Panc1 (cell line): ENCODE data around the gene FAF2. TPM values are rescaled to one million over a fixed set of nuclear protein-coding genes. Genes with fewer than 3 reads are reported as not detected.

Experiments
- ATAC-seq: fragments of 200-7000 bp; cut with Tn5 transposase; 2 replicates; pipeline ENCODE4 v1.9.1; 2020; ENCODE audit warnings: mild to moderate bottlenecking, moderate library complexity
- BruUV-seq: library from RNA; stranded (reverse); fragments of 400-500 nt; replicated peaks from 2 replicates; lab custom pipeline; 2021; lab: Mats Ljungman, UMichigan
- CTCF ChIA-PET: fragments of 300-600 bp; sonication (Branson Sonifier 250); formaldehyde crosslinking; loops from one replicate; lab custom pipeline; 2022; ENCODE audit warnings: antibody characterized with exemption; lab: Charles Lee
- POLR2A ChIA-PET: fragments of 300-600 bp; sonication (Branson Sonifier 250); formaldehyde crosslinking; loops from one replicate; lab custom pipeline; 2022; ENCODE audit warnings: antibody characterized with exemption; lab: Charles Lee
- DNase-seq: peaks from one replicate; pipeline ENCODE4 v3.0.0-alpha.2; 2010; ENCODE audit warnings: low read depth, low spot score
- H3K27ac ChIP-seq: 2 replicates; pipeline ENCODE4 v1.5.1; 2011; ENCODE audit warnings: mild to moderate bottlenecking, low read length, inconsistent platforms
- H3K27me3 ChIP-seq: fragments of 200-500 bp; sonication (Bioruptor generic); 2 replicates; pipeline ENCODE4 v1.6.0; 2014; ENCODE audit warnings: low read length, inconsistent platforms; ENCODE audit not compliant: control insufficient read depth, insufficient read depth
- H3K36me3 ChIP-seq: fragments of 200-500 bp; sonication (Bioruptor generic); 2 replicates; pipeline ENCODE4 v1.5.1; 2014; ENCODE audit warnings: inconsistent platforms, mild to moderate bottlenecking, low read length, moderate library complexity; ENCODE audit not compliant: control insufficient read depth, insufficient read depth
- H3K4me1 ChIP-seq: 2 replicates; pipeline ENCODE4 v1.5.1; 2011; ENCODE audit warnings: inconsistent platforms, mild to moderate bottlenecking, low read length, moderate library complexity; ENCODE audit not compliant: control insufficient read depth, insufficient read depth
- H3K4me3 ChIP-seq, 2 experiments: 2 replicates each; pipeline ENCODE4 v1.5.1; 2011 to 2012; ENCODE audit warnings: low read depth in 2 of 2, low read length in 2 of 2, mild to moderate bottlenecking in 2 of 2, inconsistent platforms in 1 of 2, moderate library complexity in 1 of 2
- H3K9me3 ChIP-seq: fragments of 200-500 bp; sonication (Bioruptor generic); 2 replicates; pipeline ENCODE4 v1.5.1; 2014; ENCODE audit warnings: low read depth, mild to moderate bottlenecking, inconsistent platforms, low read length, moderate library complexity; ENCODE audit not compliant: control insufficient read depth, insufficient read depth
- CTCF ChIP-seq: fragments of 450-650 bp; IDR thresholded peaks from 2 replicates; pipeline ENCODE4 v1.5.1; 2017; ENCODE audit warnings: mild to moderate bottlenecking
- POLR2AphosphoS5 ChIP-seq: IDR thresholded peaks from 2 replicates; pipeline ENCODE4 v1.6.1; 2012; ENCODE audit warnings: mild to moderate bottlenecking, low read depth, low read length, moderate library complexity
- REST ChIP-seq, 2 experiments: IDR thresholded peaks; 2 replicates each; pipeline ENCODE4 v1.6.1; 2011 to 2012; ENCODE audit warnings: low read depth in 2 of 2, control low read depth in 1 of 2, low read length in 1 of 2, mild to moderate bottlenecking in 1 of 2, moderate library complexity in 1 of 2; ENCODE audit not compliant: insufficient read depth in 1 of 2
- SIN3A ChIP-seq: IDR thresholded peaks from 2 replicates; pipeline ENCODE4 v1.6.1; 2012; ENCODE audit warnings: low read depth, mild to moderate bottlenecking, low read length, moderate library complexity, borderline replicate concordance; ENCODE audit not compliant: insufficient read depth
- TCF7L2 ChIP-seq: IDR thresholded peaks from 2 replicates; pipeline ENCODE4 v1.6.1; 2011; ENCODE audit warnings: mild to moderate bottlenecking, low read depth, low read length, inconsistent platforms
- in situ Hi-C: cut with HindIII; loops from 2 replicates; pipeline ENCODE4 v1.10.0; 2016; ENCODE audit warnings: low sequenced_read_pairs, low pct_unique_long_range_greater_than_20kb
- intact Hi-C: fragments of 100-400 bp; cut with micrococcal nuclease; formaldehyde crosslinking; loops from one replicate; pipeline ENCODE4 v1.10.0; 2022; ENCODE audit not compliant: unreplicated experiment
- total RNA-seq: library from RNA; stranded (reverse); gene quantifications from one replicate; pipeline ENCODE4 v1.2.1, GENCODE V29; 2021; ENCODE audit not compliant: unreplicated experiment

Gene FAF2
- total RNA-seq, 1 experiment from 2014 or later = 86.6 TPM

- no peak overlapping the region for H3K4me3 ChIP-seq
- ChIA-PET CTCF (interaction anchor here (1.0 kb wide), 1 partner anchor 12 kb away, joined by 5 read pairs; no protein-coding TSS in a partner anchor), POLR2A (no interaction called here)
- DNase-seq = no peak
- H3K27me3 ChIP-seq = no peaks in the 10 kb centered on the region
- peak overlapping the region; percentile 39; the same call in 1 of the 2 replicates for H3K27ac ChIP-seq
- peaks cover 9% of the 10 kb centered on the region; the same call in 1 of the 2 replicates for H3K36me3 ChIP-seq
- ATAC-seq = no peak
- BruUV-seq = no TSS peak
- in situ Hi-C loops = no loop called here
- H3K9me3 ChIP-seq = no peaks in the 10 kb centered on the region
- intact Hi-C loops = no loop called here
- TF ChIP-seq TCF7L2 (no peak), REST (IDR thresholded peaks at IDR 0.05; ENCODE audit: insufficient read depth in 1 of 2, low read depth in 2 of 2, low read length in 1 of 2) (no peak), POLR2AphosphoS5 (no peak), CTCF (no peak), SIN3A (no peak)
- peaks cover 45% of the 10 kb centered on the region for H3K4me1 ChIP-seq
Observed at GRCh38 chr5:176531902-176532493, 83.8 kb downstream of the FAF2 start.

GRCh38 chr5:176532795-176533194 lies 84.6 kb downstream of the FAF2 start:
- POLR2A ChIA-PET = no interaction called here
- intact Hi-C loops = no loop called here
- peaks cover 10% of the 10 kb centered on the region for H3K36me3 ChIP-seq

More at GRCh38 chr5:176532795-176533194, 84.6 kb downstream of the FAF2 start:
- CTCF ChIA-PET = no interaction called here
- no peaks in the 10 kb centered on the region for H3K27me3 ChIP-seq
- TF ChIP-seq SIN3A (no peak), REST (IDR thresholded peaks at IDR 0.05; ENCODE audit: insufficient read depth in 1 of 2, low read depth in 2 of 2, low read length in 1 of 2) (no peak), POLR2AphosphoS5 (no peak), TCF7L2 (no peak), CTCF (no peak)
- BruUV-seq = no TSS peak
- DNase-seq = no peak
- peak overlapping the region; percentile 99 for H3K27ac ChIP-seq
- H3K4me3 ChIP-seq = no peak overlapping the region
- in situ Hi-C loops = no loop called here
- no peaks in the 10 kb centered on the region for H3K9me3 ChIP-seq
- peaks cover 45% of the 10 kb centered on the region for H3K4me1 ChIP-seq
- no peak for ATAC-seq
